Measurements from ENCODE around the gene FREM1.

Gene FREM1, protein sequence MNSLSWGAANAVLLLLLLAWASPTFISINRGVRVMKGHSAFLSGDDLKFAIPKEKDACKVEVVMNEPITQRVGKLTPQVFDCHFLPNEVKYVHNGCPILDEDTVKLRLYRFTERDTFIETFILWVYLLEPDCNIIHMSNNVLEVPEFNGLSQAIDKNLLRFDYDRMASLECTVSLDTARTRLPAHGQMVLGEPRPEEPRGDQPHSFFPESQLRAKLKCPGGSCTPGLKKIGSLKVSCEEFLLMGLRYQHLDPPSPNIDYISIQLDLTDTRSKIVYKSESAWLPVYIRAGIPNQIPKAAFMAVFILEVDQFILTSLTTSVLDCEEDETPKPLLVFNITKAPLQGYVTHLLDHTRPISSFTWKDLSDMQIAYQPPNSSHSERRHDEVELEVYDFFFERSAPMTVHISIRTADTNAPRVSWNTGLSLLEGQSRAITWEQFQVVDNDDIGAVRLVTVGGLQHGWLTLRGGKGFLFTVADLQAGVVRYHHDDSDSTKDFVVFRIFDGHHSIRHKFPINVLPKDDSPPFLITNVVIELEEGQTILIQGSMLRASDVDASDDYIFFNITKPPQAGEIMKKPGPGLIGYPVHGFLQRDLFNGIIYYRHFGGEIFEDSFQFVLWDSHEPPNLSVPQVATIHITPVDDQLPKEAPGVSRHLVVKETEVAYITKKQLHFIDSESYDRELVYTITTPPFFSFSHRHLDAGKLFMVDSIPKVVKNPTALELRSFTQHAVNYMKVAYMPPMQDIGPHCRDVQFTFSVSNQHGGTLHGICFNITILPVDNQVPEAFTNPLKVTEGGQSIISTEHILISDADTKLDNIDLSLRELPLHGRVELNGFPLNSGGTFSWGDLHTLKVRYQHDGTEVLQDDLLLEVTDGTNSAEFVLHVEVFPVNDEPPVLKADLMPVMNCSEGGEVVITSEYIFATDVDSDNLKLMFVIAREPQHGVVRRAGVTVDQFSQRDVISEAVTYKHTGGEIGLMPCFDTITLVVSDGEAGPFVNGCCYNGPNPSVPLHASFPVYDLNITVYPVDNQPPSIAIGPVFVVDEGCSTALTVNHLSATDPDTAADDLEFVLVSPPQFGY (N-terminal part only)

DNA sequence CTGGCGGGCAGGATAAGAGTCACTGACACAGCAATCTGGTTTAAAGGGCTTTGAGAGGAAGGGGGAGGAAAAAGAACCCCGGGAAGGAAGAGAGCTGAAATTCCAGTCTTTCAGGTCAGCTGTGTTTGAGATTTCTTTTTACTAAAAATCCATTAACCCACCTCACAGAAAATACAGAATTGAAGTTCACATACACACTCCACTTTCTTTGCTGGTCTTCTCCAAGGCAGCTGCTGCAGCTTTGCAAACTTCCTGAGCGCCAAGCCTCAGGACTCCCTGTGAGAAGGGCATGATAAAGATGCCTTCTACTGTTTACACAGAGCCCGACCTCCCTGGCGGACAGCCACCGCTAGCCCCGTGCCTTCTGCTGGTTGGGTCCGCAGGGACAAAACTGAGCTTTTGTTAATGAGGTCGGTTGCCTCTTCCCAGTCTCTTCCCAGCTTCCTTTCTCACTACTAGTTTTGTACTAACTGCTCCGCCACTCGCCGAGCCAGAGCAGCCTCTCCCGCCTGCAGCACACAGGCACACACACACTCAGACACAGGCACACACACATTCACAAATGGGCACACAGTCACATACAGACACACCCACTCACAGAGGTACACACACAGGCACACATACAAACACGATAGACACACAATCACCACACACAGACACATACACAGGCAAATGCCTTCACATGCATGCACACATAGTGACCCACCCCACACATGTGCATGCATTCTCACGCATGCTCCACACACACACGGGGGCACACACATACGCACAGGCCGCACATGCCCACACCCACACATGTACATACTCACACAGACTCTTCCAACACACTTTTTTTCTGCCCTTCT lies at the start of gene FREM1:
Gene FREM1, minus strand, starts transcription at position 468 of the 845 bp plus-strand sequence. CDS start 41,451 bp downstream, outside the sequence.
- H3K36me3 ChIP-seq (replicated peaks): no peaks in the 10 kb centered on the region
- H3K9me3 ChIP-seq: no peaks in the 10 kb centered on the region
- DNase-seq (ENCODE audit: low spot score in 2 of 2): no peak
- in situ Hi-C loops (cut with MboI; ENCODE audit: low sequenced_read_pairs): no loop called here
- no peaks in the 10 kb centered on the region; the same call in 1 of the 2 replicates for H3K27me3 ChIP-seq (ENCODE audit: low read depth)
- H3K4me1 ChIP-seq: no peaks in the 10 kb centered on the region
- no peak within 1 kb of the TSS for H3K4me3 ChIP-seq

DNA sequence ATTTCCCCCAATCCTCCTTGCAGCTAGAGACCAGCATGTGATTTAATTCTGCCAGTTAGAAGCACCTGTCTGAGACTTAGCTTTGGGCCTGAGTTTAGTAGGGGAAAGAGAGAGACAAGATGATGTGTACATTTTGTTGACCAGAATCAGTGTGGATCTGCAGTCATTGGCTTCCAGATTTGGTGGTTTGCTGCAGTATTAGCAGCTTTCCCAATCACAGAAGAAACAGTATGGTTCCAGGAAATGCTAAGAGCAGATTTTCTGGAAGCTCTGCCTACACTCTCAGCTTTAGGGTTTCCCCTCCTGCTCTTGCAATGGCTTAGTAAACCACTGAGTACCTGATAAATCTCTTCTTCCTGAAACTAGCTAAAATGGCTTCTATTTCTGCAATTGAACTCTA lies 48.8 kb upstream of the FREM1 start:
- H3K36me3 ChIP-seq (replicated peaks): no peaks in the 10 kb centered on the region
- H3K4me1 ChIP-seq: no peaks in the 10 kb centered on the region
- in situ Hi-C loops (cut with MboI; ENCODE audit: low sequenced_read_pairs): no loop called here
- H3K9me3 ChIP-seq: no peaks in the 10 kb centered on the region
- no peak overlapping the region for H3K4me3 ChIP-seq
- DNase-seq (ENCODE audit: low spot score in 2 of 2): no peak
- no peaks in the 10 kb centered on the region for H3K27me3 ChIP-seq (ENCODE audit: low read depth)

DNA sequence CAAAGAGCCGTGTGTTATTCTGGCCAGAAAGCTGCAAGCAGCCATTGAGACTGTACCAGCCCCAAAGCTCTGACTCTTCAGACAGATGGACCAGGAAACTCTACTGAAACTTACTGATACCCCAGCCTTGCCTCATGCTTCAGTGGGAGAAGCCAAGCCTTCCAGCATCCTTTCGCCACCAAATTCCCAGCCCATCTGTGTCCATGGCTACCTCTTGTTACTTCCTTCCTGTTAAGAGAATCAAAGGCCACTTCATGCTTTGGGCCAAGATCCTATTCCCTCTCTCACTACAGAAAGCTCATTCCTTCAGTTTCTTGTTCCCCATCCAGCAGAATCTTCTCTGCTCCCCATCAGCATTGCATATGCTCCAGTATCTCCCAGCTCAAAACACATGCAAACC lies 46.9 kb upstream of the FREM1 start:
- in situ Hi-C loops (cut with MboI; ENCODE audit: low sequenced_read_pairs): no loop called here
- Histone ChIP-seq H3K4me3 (no peak overlapping the region), H3K9me3 (no peaks in the 10 kb centered on the region), H3K4me1 (no peaks in the 10 kb centered on the region), H3K27me3 (ENCODE audit: low read depth) (no peaks in the 10 kb centered on the region), H3K36me3 (replicated peaks) (no peaks in the 10 kb centered on the region)
- no peak for DNase-seq (ENCODE audit: low spot score in 2 of 2)

DNA sequence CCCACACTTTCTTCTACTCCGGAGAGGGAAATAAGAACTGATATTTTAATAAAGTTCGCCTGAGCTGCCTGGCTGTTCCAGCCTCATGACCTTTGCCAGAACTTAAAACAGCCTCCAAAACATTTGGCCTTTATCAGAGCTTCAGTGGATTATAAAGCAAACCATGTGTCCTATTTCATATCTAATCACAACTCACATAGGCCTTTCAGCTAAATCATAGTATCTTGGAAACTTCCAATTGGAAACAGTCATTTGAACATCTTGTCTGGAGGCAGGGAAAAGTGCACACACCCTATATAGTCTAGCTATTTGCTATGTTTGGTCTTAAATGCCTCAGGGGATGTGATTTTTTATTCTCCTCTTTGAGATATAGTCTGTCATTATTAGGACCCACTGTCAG lies 46.0 kb upstream of the FREM1 start:
- Histone ChIP-seq H3K4me3 (no peak overlapping the region), H3K27me3 (ENCODE audit: low read depth) (no peaks in the 10 kb centered on the region), H3K36me3 (replicated peaks) (no peaks in the 10 kb centered on the region), H3K4me1 (no peaks in the 10 kb centered on the region), H3K9me3 (no peaks in the 10 kb centered on the region)
- in situ Hi-C loops (cut with MboI; ENCODE audit: low sequenced_read_pairs): no loop called here
- DNase-seq (ENCODE audit: low spot score in 2 of 2): no peak

DNA sequence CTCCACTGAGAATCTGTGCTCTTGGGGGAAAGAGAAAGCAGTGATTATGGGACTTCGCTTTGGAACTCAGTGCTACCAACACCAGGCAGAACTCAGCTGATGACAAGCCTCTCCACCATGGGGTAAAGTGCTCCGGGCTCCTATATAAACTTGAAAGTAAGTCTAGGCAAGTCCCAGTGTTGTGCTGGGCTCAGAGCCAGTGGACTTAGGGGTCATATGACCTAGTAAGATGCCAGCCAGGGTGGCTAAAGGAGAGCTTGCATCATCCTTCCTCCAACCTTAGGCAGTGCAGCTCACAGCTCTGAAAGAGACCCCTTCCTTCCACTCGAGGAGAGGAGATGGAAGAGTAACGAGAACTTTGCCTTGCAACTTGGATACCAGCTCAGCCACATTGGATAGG lies 35.1 kb upstream of the FREM1 start:
- Histone ChIP-seq H3K4me1 (no peaks in the 10 kb centered on the region), H3K4me3 (no peak overlapping the region), H3K27me3 (ENCODE audit: low read depth) (no peaks in the 10 kb centered on the region), H3K36me3 (replicated peaks) (no peaks in the 10 kb centered on the region), H3K9me3 (no peaks in the 10 kb centered on the region)
- in situ Hi-C loops (cut with MboI; ENCODE audit: low sequenced_read_pairs): no loop called here
- no peak for DNase-seq (ENCODE audit: low spot score in 2 of 2)

DNA sequence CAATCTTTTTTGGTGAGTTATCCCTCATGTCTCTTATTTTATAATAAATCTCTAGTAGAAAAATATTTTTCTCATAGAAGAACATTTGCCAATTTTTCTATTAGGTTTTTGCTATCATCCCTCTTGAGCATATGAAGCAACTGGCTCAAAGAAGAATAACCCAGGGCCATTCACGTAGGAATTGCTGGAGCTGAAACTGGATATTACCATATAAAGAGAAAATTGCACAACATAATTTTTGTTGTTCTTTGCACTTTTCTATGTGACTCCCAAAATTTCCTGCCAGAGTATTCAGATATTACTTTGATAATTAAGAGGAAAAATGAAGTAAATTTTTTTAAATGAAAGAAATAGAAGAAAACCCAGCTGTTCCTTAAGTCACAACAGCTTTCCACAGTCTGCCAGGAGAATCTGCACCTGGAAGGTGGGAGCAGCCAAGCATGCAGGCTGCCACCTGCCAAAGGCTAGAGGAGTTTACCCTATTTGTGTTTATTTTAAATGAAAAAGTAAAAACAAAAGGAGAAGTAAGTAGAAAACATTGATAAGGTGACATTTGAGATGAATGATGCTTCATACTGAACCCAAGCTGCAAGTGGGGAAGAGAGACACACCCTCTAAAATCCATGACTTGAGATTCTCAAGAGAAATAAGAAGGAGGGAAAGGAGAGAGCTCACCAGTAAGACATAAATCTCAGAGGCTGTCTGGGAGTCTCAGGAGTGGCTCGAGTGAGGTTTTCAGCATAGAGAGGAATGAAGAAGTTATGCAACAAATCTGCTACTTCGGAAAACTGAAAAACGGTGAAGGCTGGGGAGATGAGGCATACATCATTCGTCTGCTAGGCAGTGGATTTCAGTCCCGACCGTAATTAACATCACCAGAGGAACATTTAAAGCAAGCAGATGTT lies 31.5 kb upstream of the FREM1 start:
- Histone ChIP-seq H3K27me3 (ENCODE audit: low read depth) (0 out of 2 replicates have a peak, but pooled peaks cover 4% of the 10 kb centered on the region), H3K4me3 (no peak overlapping the region), H3K9me3 (no peaks in the 10 kb centered on the region), H3K4me1 (no peaks in the 10 kb centered on the region), H3K36me3 (replicated peaks) (no peaks in the 10 kb centered on the region)
- DNase-seq (ENCODE audit: low spot score in 2 of 2): no peak
- in situ Hi-C loops (cut with MboI; ENCODE audit: low sequenced_read_pairs): no loop called here

DNA sequence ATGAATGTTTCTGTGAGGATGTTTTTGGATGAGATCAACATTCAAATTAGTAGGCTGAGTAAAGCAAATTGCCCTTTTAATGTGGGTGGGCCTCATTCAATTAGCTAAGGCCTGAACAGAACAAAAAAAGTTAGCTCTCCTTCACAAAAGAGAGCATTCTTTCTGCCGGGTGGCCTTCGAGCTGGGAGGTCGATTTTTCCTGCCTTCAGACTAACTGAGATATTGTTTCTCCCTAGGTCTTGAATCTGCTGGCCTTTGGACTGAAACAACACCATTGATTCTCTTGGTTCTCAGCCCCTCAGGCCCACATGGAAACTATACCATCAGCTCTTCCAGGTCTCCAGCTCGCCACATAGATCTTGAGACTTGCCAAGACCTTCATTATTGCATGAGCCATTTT lies 29.1 kb upstream of the FREM1 start:
- H3K9me3 ChIP-seq: no peaks in the 10 kb centered on the region
- H3K4me1 ChIP-seq: no peaks in the 10 kb centered on the region
- in situ Hi-C loops (cut with MboI; ENCODE audit: low sequenced_read_pairs): no loop called here
- H3K27me3 ChIP-seq (ENCODE audit: low read depth): 0 out of 2 replicates have a peak, but pooled peaks cover 4% of the 10 kb centered on the region
- H3K4me3 ChIP-seq: no peak overlapping the region
- no peaks in the 10 kb centered on the region for H3K36me3 ChIP-seq (replicated peaks)
- DNase-seq (ENCODE audit: low spot score in 2 of 2): no peak

DNA sequence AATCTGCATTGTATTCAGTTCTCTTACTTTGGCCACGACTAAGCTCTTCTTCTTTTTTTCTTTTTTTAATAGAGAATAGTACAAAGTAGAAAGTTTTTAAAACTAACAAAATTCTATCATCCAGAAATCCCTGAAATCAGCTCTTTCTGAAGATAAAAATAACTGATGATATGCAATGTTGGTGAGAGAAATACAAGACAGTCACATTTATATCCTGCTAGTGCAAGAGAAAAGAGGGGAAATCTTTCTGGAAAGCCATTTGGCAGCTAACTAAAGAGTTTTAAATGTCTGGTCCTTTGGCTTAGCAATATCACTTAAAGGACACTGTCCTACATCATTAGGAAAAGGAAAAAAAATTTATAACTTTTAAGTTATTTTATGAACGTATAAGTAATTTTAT lies 27.0 kb upstream of the FREM1 start:
- H3K36me3 ChIP-seq (replicated peaks): no peaks in the 10 kb centered on the region
- no peak for DNase-seq (ENCODE audit: low spot score in 2 of 2)
- H3K27me3 ChIP-seq (ENCODE audit: low read depth): 0 out of 2 replicates have a peak, but pooled peaks cover 4% of the 10 kb centered on the region
- no peaks in the 10 kb centered on the region; the same call in 1 of the 2 replicates for H3K9me3 ChIP-seq
- no peaks in the 10 kb centered on the region for H3K4me1 ChIP-seq
- no peak overlapping the region for H3K4me3 ChIP-seq
- in situ Hi-C loops (cut with MboI; ENCODE audit: low sequenced_read_pairs): no loop called here

DNA sequence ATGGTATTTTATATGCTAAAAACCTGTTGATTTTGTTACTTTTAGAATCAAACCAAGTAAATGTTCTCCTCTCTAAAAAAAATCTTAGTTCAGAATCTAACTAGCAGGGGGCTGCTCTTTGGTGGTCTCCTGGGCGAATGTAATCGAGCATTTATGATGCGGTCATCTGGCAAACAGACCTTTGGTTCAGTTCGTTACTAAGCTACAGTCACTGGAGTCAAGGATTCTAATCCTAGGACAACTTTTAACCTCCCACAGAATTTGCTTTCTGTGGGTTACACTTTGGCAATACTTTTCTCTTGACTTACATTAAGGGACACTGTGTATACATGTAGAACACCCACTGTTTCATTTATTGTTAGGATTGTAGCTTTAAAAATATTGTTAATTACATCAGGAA lies 26.3 kb upstream of the FREM1 start:
- DNase-seq (ENCODE audit: low spot score in 2 of 2): no peak
- H3K9me3 ChIP-seq: no peaks in the 10 kb centered on the region; the same call in 1 of the 2 replicates
- in situ Hi-C loops (cut with MboI; ENCODE audit: low sequenced_read_pairs): no loop called here
- no peaks in the 10 kb centered on the region for H3K36me3 ChIP-seq (replicated peaks)
- H3K4me3 ChIP-seq: no peak overlapping the region
- H3K4me1 ChIP-seq: no peaks in the 10 kb centered on the region
- 0 out of 2 replicates have a peak, but pooled peaks cover 4% of the 10 kb centered on the region for H3K27me3 ChIP-seq (ENCODE audit: low read depth)

DNA sequence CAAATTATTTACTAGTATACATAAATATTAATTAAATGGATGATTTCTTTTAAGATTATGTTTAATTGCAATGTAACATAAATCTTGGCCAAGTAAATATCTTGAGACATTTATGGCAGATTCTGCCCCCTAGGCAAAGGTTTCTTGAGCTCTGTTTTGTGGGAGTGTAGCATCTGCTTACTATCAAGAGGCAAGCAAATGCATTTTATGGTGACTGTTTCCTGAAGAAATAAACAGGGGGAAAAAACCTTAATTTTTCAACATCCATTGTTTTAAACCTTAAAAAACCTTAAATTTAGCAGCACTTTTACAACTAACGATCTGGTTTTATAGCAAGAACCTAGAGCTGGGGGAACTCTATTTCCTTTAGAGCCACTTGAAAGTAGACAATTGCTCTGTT lies 25.7 kb upstream of the FREM1 start:
- in situ Hi-C loops (cut with MboI; ENCODE audit: low sequenced_read_pairs): no loop called here
- Histone ChIP-seq H3K9me3 (no peaks in the 10 kb centered on the region; the same call in 1 of the 2 replicates), H3K4me1 (no peaks in the 10 kb centered on the region), H3K36me3 (replicated peaks) (no peaks in the 10 kb centered on the region), H3K27me3 (ENCODE audit: low read depth) (0 out of 2 replicates have a peak, but pooled peaks cover 4% of the 10 kb centered on the region), H3K4me3 (no peak overlapping the region)
- DNase-seq (ENCODE audit: low spot score in 2 of 2): no peak

DNA sequence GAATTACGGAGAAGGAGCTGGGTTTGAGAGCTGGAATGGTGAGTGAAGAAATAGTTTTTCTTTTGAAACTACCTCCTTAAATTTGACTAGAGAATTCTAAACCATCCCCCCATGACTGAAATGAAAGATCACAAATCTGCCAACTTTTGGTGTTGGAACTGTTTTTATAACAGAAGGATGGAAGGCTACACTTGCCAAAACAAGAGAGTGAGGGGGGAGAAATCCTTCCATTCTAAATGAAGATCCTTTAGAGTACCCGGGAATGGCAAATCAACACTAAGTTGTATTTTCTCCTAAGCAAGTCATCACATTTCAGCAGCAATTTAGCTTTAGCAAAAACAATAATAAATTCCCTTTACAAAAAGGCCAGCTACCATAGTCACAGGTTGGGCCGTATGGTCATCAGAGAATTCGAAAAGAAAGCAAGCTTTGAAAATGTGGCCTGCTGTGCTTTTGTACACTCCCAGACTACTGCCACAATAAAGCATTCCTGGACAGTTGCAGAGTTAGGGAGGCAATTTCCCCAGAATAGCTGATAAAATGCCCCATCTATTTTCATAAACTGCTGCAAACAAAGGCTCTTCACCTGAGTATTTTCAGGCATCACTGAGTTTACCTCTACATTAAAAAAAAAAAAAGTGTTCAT lies 25.0 kb upstream of the FREM1 start:
- no peak for DNase-seq (ENCODE audit: low spot score in 2 of 2)
- Histone ChIP-seq H3K36me3 (replicated peaks) (no peaks in the 10 kb centered on the region), H3K4me3 (no peak overlapping the region), H3K27me3 (ENCODE audit: low read depth) (0 out of 2 replicates have a peak, but pooled peaks cover 4% of the 10 kb centered on the region), H3K9me3 (no peaks in the 10 kb centered on the region; the same call in 1 of the 2 replicates), H3K4me1 (no peaks in the 10 kb centered on the region)
- in situ Hi-C loops (cut with MboI; ENCODE audit: low sequenced_read_pairs): no loop called here

DNA sequence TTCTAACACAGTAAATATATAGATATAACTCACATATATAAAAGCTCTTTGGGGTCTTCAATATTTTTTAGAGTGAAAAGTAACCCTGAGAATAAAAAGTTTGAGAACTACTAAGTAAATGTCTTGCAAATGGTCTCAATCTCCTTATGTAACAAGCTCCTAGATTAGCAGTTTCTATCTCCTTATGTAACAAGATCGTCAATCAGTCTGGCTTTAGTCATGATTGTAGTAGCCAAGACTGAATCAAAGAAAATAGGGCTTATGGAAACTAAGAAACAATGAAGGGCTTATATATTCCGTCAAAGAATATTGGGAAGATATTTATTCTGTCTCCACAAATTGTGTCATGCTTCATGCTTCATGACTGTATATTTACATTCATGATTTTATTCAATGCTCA lies 22.4 kb upstream of the FREM1 start:
- H3K27me3 ChIP-seq (ENCODE audit: low read depth): no peaks in the 10 kb centered on the region
- no peaks in the 10 kb centered on the region for H3K4me1 ChIP-seq
- DNase-seq (ENCODE audit: low spot score in 2 of 2): no peak
- no peaks in the 10 kb centered on the region; the same call in 1 of the 2 replicates for H3K9me3 ChIP-seq
- in situ Hi-C loops (cut with MboI; ENCODE audit: low sequenced_read_pairs): no loop called here
- no peaks in the 10 kb centered on the region for H3K36me3 ChIP-seq (replicated peaks)
- H3K4me3 ChIP-seq: no peak overlapping the region
